ENCODE data around the gene TUFT1. TPM values are rescaled to one million over a fixed set of nuclear protein-coding genes. Genes with fewer than 3 reads are reported as not detected.

The TUFT1 gene
- total and polyA plus RNA-seq, 10 of the 15 experiments (the other 5 are each of a cell fraction or from before 2014, with no cell fraction given): 0.08 to 4.3 (median 3.2) TPM

DNA sequence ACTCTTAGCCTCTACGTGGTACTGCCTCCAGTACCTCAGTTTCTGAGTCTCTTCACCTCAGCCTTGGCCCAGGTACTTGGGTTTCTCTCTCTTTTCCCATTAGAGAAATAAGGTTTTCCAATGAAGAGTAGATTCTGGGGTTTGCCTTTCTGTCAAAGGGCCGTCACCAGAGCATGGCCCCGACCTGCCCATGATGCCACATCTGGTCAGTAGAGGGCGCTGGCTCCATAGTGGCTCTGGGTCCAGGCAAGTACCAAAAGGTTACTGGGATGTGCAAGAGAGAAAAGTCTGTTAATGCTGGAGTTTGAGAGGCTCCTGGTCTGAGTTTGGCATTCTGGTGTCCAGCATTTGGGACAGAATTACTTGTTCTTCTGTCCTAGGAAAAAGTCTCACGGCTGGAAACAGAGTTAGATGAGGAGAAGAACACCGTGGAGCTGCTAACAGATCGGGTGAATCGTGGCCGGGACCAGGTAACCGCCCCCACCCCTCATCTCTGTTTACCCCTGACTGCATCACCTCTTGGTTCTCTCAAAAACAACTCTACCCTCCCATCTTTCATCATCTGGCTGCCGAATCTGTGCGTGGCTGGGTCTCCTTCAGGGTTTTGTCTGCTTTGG, 5.3 kb upstream of the TUFT1 start (continued):
- no peak for TF ChIP-seq RELA (IDR thresholded peaks at IDR 0.05; ENCODE audit: borderline replicate concordance, partially characterized antibody)

DNA sequence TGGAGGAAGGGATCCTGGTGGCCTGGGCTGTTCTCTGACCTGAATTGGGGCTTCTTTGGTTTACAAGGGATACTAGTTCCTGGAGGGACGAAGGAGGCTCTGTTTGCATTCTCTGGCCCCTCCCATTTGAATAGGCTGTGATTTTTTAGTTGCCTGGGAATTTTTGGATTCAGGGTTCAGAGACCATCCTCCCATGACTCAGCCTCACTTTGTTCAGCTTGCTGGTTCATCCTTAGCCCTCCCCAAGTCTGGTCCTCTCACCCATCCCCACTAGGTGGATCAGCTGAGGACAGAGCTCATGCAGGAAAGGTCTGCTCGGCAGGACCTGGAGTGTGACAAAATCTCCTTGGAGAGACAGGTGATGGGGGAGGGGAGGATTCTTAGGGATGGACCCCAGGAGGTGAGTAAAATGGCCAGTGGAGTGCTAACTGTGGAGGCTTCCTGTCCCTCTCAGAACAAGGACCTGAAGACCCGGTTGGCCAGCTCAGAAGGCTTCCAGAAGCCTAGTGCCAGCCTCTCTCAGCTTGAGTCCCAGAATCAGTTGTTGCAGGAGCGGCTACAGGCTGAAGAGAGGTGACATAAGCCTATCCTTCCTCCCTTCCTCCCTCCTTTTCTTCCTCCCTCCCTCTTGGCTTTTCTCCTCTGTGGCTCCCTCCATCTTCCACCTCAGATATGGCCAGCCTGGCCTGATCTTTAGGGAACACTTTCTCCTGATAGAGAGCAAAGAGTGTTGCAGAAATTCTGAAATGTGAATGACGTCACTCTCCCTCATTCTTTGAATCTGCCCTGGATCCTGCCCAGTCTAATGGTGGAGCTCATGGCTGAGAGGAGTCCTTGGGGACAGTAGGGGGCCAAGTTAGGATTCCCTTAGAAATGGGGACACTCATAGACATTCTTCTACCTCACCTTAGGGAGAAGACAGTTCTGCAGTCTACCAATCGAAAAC, 4.5 kb upstream of the TUFT1 start:
- BruUV-seq (replicated peaks): no TSS peak

More for the DNA sequence above, 4.5 kb upstream of the TUFT1 start:
- H3K79me2 ChIP-seq (ENCODE audit: control insufficient read depth, insufficient read depth, low read length): no peaks in the 10 kb centered on the region
- no peak overlapping the region for H3K4me3 ChIP-seq
- no peaks in the 10 kb centered on the region for H3K9me3 ChIP-seq (replicated peaks; ENCODE audit: control insufficient read depth, insufficient read depth, low read length)
- no peaks in the 10 kb centered on the region; a peak in 1 of 4 replicates for H3K27me3 ChIP-seq (replicated peaks in 1 of 2; ENCODE audit: control insufficient read depth in 2 of 2, insufficient read depth in 2 of 2, low read length in 1 of 2)
- ChIA-PET POLR2A (no interaction called here), SMC1A (ENCODE audit: uncharacterized antibody, unreplicated experiment) (interaction anchor here (0.6 to 1.4 kb wide), 3 partner anchors 91 to 301 kb away, joined by 3 to 5 read pairs (median 4); no protein-coding TSS in a partner anchor), RAD21 (ENCODE audit: unreplicated experiment) (interaction anchor here (1.4 kb wide), 1 partner anchor 91 kb away, joined by 7 read pairs; no protein-coding TSS in a partner anchor), CTCF (interaction anchor here (0.7 to 1.6 kb wide), 12 partner anchors 9 to 301 kb away, joined by 3 to 7 read pairs (median 3); no protein-coding TSS in a partner anchor)
- H3K4me2 ChIP-seq (ENCODE audit: control insufficient read depth, insufficient read depth): no peak overlapping the region
- no peak overlapping the region for H3K27ac ChIP-seq (ENCODE audit: control insufficient read depth, insufficient read depth)
- ATAC-seq (no peak), DNase-seq (ENCODE audit: low read depth, low spot score) (no peak), FAIRE-seq (no peak)
- H3K4me1 ChIP-seq (ENCODE audit: control insufficient read depth, insufficient read depth, low read length): peaks cover 7% of the 10 kb centered on the region
- H2AFZ ChIP-seq (ENCODE audit: control insufficient read depth, low read depth, low read length): no peak overlapping the region
- in situ Hi-C loops (cut with MboI) (no loop called here), intact Hi-C loops (cut with micrococcal nuclease; ENCODE audit: unreplicated experiment) (loop anchor here (2.0 kb wide), 2 partner anchors 199 to 301 kb away; no protein-coding TSS in a partner anchor)
- no peaks in the 10 kb centered on the region for H4K20me1 ChIP-seq (ENCODE audit: control insufficient read depth, insufficient read depth)
- no peaks in the 10 kb centered on the region for H3K36me3 ChIP-seq (ENCODE audit: control insufficient read depth in 2 of 2, insufficient read depth in 2 of 2, low read length in 1 of 2)
- TF ChIP-seq NFYA (IDR thresholded peaks at IDR 0.05; ENCODE audit: borderline replicate concordance, low read depth, low read length) (no peak), ATF7 (IDR thresholded peaks at IDR 0.05; ENCODE audit: low read depth) (0 out of 2 replicates have a peak, but pooled peaks have one; percentile 44), PAX8 (IDR thresholded peaks at IDR 0.05) (no peak), ETV6 (conservative IDR thresholded peaks at IDR 0.05 in 1 of 2, IDR thresholded peaks at IDR 0.05 in 1 of 2; ENCODE audit: borderline replicate concordance in 1 of 2, low read depth in 1 of 2) (no peak), EED (IDR thresholded peaks at IDR 0.05; ENCODE audit: low read depth) (no peak), FOXM1 (IDR thresholded peaks at IDR 0.05; ENCODE audit: low read depth, low read length) (no peak)
- 70% methylated on average over 6 of the region's 6 CpGs for WGBS (ENCODE audit: insufficient coverage, insufficient replicate concordance, low lambda C conversion rate, missing lambda C conversion rate)
- no peak overlapping the region for H3K9ac ChIP-seq (ENCODE audit: control insufficient read depth, insufficient read depth, low read length)

All from GM12878 (cell line).